ENCODE data around the gene PCDHA7.
"Not testable (repeated sequence)": the region's sequence is repeated elsewhere in the genome, so short reads cannot be mapped to it uniquely, and the experiment has no call there.

DNA sequence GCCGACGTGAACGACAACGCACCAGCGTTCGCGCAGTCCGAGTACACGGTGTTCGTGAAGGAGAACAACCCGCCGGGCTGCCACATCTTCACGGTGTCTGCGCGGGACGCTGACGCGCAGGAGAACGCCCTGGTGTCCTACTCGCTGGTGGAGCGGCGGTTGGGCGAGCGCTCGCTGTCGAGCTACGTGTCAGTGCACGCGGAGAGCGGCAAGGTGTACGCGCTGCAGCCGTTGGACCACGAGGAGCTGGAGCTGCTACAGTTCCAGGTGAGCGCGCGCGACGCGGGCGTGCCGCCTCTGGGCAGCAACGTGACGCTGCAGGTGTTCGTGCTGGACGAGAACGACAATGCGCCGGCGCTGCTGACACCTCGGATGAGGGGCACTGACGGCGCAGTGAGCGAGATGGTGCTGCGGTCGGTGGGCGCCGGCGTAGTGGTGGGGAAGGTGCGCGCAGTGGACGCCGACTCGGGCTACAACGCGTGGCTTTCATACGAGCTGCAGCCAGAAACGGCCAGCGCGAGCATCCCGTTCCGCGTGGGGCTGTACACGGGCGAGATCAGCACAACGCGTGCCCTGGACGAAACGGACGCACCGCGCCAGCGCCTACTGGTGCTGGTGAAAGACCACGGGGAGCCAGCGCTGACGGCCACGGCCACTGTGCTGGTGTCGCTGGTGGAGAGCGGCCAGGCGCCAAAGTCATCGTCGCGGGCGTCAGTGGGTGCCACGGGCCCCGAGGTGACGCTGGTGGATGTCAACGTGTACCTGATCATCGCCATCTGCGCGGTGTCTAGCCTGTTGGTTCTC, 16.0 kb downstream of the PCDHA7 start:
- TF ChIP-seq CTCF (IDR thresholded peaks at IDR 0.05); ZNF281 (CRISPR knock-in tag; IDR thresholded peaks at IDR 0.05); ATF3 (CRISPR knock-in tag; conservative IDR thresholded peaks at IDR 0.05); NFE2L1 (CRISPR knock-in tag; IDR thresholded peaks at IDR 0.05); NR3C1 (CRISPR knock-in tag; conservative IDR thresholded peaks at IDR 0.05; ENCODE audit: low read depth); MAX (CRISPR knock-in tag; IDR thresholded peaks at IDR 0.05): not testable (repeated sequence)

All from WTC11 (cell line).